ENCODE results near the gene TMCO4. TPM values are rescaled to one million over a fixed set of nuclear protein-coding genes. Genes with fewer than 3 reads are reported as not detected.

The TMCO4 gene
- total RNA-seq, 1 donor from 2014 or later: 1.8 TPM

DNA sequence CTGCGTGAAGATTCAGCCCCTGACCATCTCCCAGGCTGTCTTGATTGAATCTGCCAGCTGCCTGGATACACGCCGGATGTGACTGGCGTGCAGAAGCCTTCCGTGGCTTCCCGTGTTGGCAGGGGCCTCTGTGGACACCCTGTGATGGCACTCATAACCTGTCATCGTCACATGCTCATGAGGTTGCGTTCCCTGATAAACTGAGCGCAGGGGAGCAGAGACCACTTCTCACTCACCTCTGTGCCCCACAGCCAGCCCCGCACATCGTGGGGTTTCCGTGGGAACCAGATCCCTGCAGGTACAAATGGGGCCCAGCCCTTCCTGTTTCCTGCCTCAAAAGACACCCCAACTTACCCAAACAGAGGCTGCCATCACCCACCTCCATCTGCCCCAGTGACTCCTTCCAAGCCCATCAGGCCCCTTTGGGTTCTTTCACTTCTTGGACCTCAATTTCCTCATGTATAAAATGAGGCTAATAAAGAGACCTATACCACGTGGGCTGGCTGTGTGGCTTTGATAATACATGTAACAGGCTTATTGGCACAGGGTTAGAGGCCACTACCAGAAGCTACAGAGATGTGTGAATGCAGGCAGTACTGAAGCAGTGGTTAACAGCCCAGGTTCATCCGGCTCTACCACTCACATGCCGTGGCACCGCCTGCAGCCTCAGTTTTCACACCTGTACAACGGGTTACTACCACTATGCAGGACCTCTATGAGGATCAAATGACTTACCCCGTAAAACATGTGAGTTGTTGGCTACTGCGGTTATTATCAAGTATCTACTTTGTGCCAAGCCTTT is 111.5 kb downstream of the TMCO4 start:
- peaks cover 2% of the 10 kb centered on the region for H3K9me3 Mint-ChIP-seq (ENCODE audit: unreplicated experiment)

DNA sequence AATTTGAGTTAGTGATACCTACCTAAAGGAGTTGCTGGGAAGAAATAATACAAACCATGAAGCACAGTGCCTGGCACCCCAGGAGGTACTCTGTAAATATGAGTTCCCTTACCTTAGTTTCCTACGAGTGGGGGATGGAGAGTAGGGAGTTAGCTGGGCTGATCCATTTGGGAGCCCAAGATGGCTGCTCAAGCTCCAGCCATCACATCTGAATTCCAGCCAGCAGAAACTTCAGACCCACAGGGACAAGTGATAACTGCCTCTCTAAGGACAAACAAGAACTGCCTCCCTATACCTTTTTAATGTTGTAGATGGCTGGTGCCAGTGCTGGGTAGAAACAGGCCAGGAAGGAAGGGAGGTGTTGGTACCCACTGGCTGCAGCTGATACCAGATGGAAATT is 112.3 kb downstream of the TMCO4 start:
- no peak overlapping the region for H2AFZ ChIP-seq (ENCODE audit: low read depth, low read length)
- peaks cover 13% of the 10 kb centered on the region for H3K27me3 Mint-ChIP-seq (ENCODE audit: low read depth, unreplicated experiment)
- peaks cover 5% of the 10 kb centered on the region for H3K36me3 Mint-ChIP-seq (ENCODE audit: low read depth, unreplicated experiment)
- peaks cover 1% of the 10 kb centered on the region for H3K4me1 ChIP-seq (ENCODE audit: insufficient read depth, low read length)
- no peak overlapping the region for H3K4me3 Mint-ChIP-seq (ENCODE audit: unreplicated experiment)
- no peak overlapping the region for H3K4me3 ChIP-seq (ENCODE audit: insufficient read depth, low read depth, low read length)
- no peaks in the 10 kb centered on the region for H3K79me2 ChIP-seq (ENCODE audit: insufficient read depth, low read length)
- no peak for DNase-seq (ENCODE audit: low read depth)
- peaks cover 4% of the 10 kb centered on the region for H3K9me3 ChIP-seq (ENCODE audit: insufficient read depth, low read depth, low read length)
- TF ChIP-seq, protein P1, sequence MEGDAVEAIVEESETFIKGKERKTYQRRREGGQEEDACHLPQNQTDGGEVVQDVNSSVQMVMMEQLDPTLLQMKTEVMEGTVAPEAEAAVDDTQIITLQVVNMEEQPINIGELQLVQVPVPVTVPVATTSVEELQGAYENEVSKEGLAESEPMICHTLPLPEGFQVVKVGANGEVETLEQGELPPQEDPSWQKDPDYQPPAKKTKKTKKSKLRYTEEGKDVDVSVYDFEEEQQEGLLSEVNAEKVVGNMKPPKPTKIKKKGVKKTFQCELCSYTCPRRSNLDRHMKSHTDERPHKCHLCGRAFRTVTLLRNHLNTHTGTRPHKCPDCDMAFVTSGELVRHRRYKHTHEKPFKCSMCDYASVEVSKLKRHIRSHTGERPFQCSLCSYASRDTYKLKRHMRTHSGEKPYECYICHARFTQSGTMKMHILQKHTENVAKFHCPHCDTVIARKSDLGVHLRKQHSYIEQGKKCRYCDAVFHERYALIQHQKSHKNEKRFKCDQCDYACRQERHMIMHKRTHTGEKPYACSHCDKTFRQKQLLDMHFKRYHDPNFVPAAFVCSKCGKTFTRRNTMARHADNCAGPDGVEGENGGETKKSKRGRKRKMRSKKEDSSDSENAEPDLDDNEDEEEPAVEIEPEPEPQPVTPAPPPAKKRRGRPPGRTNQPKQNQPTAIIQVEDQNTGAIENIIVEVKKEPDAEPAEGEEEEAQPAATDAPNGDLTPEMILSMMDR (IDR thresholded peaks at IDR 0.05; ENCODE audit: insufficient read depth, low read depth, low read length): no peak
- TF ChIP-seq EZH2 (IDR thresholded peaks at IDR 0.05; ENCODE audit: insufficient read depth, low read length): no peak
- no peaks in the 10 kb centered on the region for H3K36me3 ChIP-seq (ENCODE audit: insufficient read depth, low read length)
- no peak overlapping the region for H3K4me2 ChIP-seq (ENCODE audit: low read length)
- no peaks in the 10 kb centered on the region for H3K27me3 ChIP-seq (ENCODE audit: insufficient read depth, low read length)
- no peak overlapping the region for H3K27ac ChIP-seq (ENCODE audit: low read depth, low read length)
- H3K9ac ChIP-seq (ENCODE audit: low read length): no peak overlapping the region
- H3K9me3 Mint-ChIP-seq (ENCODE audit: unreplicated experiment): peaks cover 2% of the 10 kb centered on the region
- peaks cover under 1% of the 10 kb centered on the region for H3K4me1 Mint-ChIP-seq (ENCODE audit: low read depth, unreplicated experiment)
- no peak overlapping the region for H3K27ac Mint-ChIP-seq (ENCODE audit: unreplicated experiment)
- no peaks in the 10 kb centered on the region for H4K20me1 ChIP-seq (ENCODE audit: insufficient read depth, low read length)
- FAIRE-seq: no peak

More for the DNA sequence above, 111.5 kb downstream of the TMCO4 start:
- Histone ChIP-seq H3K9me3 (ENCODE audit: insufficient read depth, low read depth, low read length) (peaks cover 4% of the 10 kb centered on the region), H3K79me2 (ENCODE audit: insufficient read depth, low read length) (no peaks in the 10 kb centered on the region), H3K9ac (ENCODE audit: low read length) (no peak overlapping the region), H3K27ac (ENCODE audit: low read depth, low read length) (no peak overlapping the region), H2AFZ (ENCODE audit: low read depth, low read length) (no peak overlapping the region), H3K4me2 (ENCODE audit: low read length) (no peak overlapping the region), H3K36me3 (ENCODE audit: insufficient read depth, low read length) (no peaks in the 10 kb centered on the region), H3K4me3 (ENCODE audit: insufficient read depth, low read depth, low read length) (no peak overlapping the region), H4K20me1 (ENCODE audit: insufficient read depth, low read length) (no peaks in the 10 kb centered on the region), H3K4me1 (ENCODE audit: insufficient read depth, low read length) (no peaks in the 10 kb centered on the region), H3K27me3 (ENCODE audit: insufficient read depth, low read length) (no peaks in the 10 kb centered on the region)
- no peak overlapping the region for H3K4me3 Mint-ChIP-seq (ENCODE audit: unreplicated experiment)
- no peaks in the 10 kb centered on the region for H3K4me1 Mint-ChIP-seq (ENCODE audit: low read depth, unreplicated experiment)
- peaks cover 13% of the 10 kb centered on the region for H3K27me3 Mint-ChIP-seq (ENCODE audit: low read depth, unreplicated experiment)
- no peak for DNase-seq (ENCODE audit: low read depth)
- peaks cover 5% of the 10 kb centered on the region for H3K36me3 Mint-ChIP-seq (ENCODE audit: low read depth, unreplicated experiment)
- no peak for FAIRE-seq
- TF ChIP-seq, protein P1 (IDR thresholded peaks at IDR 0.05; ENCODE audit: insufficient read depth, low read depth, low read length): no peak
- H3K27ac Mint-ChIP-seq (ENCODE audit: unreplicated experiment): no peak overlapping the region

DNA sequence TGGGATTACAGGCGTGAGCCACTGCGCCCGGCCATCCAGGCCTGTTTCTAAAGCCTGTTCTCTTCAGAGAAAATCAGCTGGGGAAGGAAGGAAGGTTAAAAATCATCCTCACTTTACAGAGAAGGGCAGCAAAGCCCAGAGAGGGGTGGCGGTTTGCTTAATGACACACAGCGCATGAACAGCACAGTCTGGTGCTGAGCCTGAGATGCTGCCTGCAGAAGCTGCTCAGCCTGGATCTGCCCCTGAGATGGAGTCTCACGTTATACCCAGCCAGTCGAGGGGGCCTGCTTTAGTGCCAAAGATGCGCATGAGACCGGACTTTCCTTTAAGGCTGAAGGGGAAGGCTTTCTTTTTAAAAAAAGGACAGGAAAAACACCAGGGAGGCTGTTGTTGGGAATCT is 113.7 kb downstream of the TMCO4 start:
- TF ChIP-seq, protein P1 (IDR thresholded peaks at IDR 0.05; ENCODE audit: insufficient read depth, low read depth, low read length): no peak
- TF ChIP-seq EZH2 (IDR thresholded peaks at IDR 0.05; ENCODE audit: insufficient read depth, low read length): no peak
- Histone ChIP-seq H3K4me2 (ENCODE audit: low read length) (no peak overlapping the region), H4K20me1 (ENCODE audit: insufficient read depth, low read length) (no peaks in the 10 kb centered on the region), H3K79me2 (ENCODE audit: insufficient read depth, low read length) (no peaks in the 10 kb centered on the region), H3K9me3 (ENCODE audit: insufficient read depth, low read depth, low read length) (peaks cover 4% of the 10 kb centered on the region), H3K9ac (ENCODE audit: low read length) (no peak overlapping the region), H3K36me3 (ENCODE audit: insufficient read depth, low read length) (no peaks in the 10 kb centered on the region), H3K4me3 (ENCODE audit: insufficient read depth, low read depth, low read length) (no peak overlapping the region), H3K4me1 (ENCODE audit: insufficient read depth, low read length) (peaks cover 3% of the 10 kb centered on the region), H3K27ac (ENCODE audit: low read depth, low read length) (no peak overlapping the region), H3K27me3 (ENCODE audit: insufficient read depth, low read length) (no peaks in the 10 kb centered on the region), H2AFZ (ENCODE audit: low read depth, low read length) (no peak overlapping the region)
- Mint-ChIP-seq H3K27me3 (ENCODE audit: low read depth, unreplicated experiment) (peaks cover 8% of the 10 kb centered on the region), H3K9me3 (ENCODE audit: unreplicated experiment) (peaks cover 2% of the 10 kb centered on the region), H3K4me3 (ENCODE audit: unreplicated experiment) (no peak overlapping the region), H3K4me1 (ENCODE audit: low read depth, unreplicated experiment) (peaks cover 4% of the 10 kb centered on the region), H3K27ac (ENCODE audit: unreplicated experiment) (no peak overlapping the region), H3K36me3 (ENCODE audit: low read depth, unreplicated experiment) (peaks cover 2% of the 10 kb centered on the region)
- FAIRE-seq (no peak), DNase-seq (ENCODE audit: low read depth) (no peak)
